Measurements from ENCODE around the gene PAN3. TPM values are rescaled to one million over a fixed set of nuclear protein-coding genes. Genes with fewer than 3 reads are reported as not detected.

Gene PAN3
- total and polyA plus RNA-seq, 2 of the 8 experiments (the other 6 are each of a cell fraction or from before 2014, with no cell fraction given) = 12.7 to 39.3 TPM

DNA sequence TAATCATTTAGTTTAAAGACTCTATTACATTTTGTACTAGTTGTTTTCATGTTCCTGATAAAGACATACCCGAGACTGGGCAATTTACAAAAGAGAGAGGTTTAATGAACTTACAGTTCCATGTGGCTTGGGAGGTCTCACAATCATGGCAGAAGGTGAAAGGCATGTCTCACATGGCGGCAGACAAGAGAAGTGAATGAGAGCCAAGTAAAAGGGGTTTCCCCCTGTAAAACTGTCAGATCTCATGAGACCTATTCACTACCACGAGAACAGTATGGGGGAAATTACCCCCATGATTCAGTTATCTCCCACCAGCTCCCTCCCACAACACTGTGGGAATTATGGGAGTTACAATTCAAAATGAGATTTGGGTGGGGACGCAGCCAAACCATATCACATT, 129.2 kb downstream of the PAN3 start:
- no peak overlapping the region for H2AK5ac ChIP-seq (ENCODE audit: low read depth, low read length)
- H3K79me2 ChIP-seq (ENCODE audit: control insufficient read depth in 1 of 2, insufficient read depth in 2 of 2, low read length in 2 of 2) = no peaks in the 10 kb centered on the region
- H3K79me1 ChIP-seq (ENCODE audit: low read depth, low read length) = no peaks in the 10 kb centered on the region
- no peak overlapping the region for H3K14ac ChIP-seq (ENCODE audit: insufficient read length)
- H2AFZ ChIP-seq (ENCODE audit: low read length) = no peak overlapping the region
- no peak overlapping the region for H4K5ac ChIP-seq (ENCODE audit: insufficient read length, low read depth, low read length)
- no peaks in the 10 kb centered on the region for H4K20me1 ChIP-seq (replicated peaks in 1 of 2; ENCODE audit: control insufficient read depth in 1 of 2, insufficient read depth in 2 of 2, low read length in 2 of 2)
- no peaks in the 10 kb centered on the region for H3K4me1 ChIP-seq (replicated peaks in 1 of 4; ENCODE audit: control insufficient read depth in 3 of 4, insufficient read depth in 4 of 4, low read length in 3 of 4)
- 88% methylated on average over 4 of the region's 4 CpGs; no CpG with 5 or more reads in 1 of the 2 experiments for WGBS, 2 experiments (ENCODE audit: extremely low coverage in 1 of 2, insufficient coverage in 1 of 2, insufficient read length in 1 of 2, insufficient replicate concordance in 2 of 2, low coverage in 1 of 2, low lambda C conversion rate in 2 of 2, missing lambda C conversion rate in 1 of 2)
- no peak overlapping the region for H3K56ac ChIP-seq (replicated peaks; ENCODE audit: insufficient read length, low read depth, low read length)
- no peak overlapping the region for H3K4ac ChIP-seq (replicated peaks; ENCODE audit: insufficient read length, low read depth, low read length)
- no peak overlapping the region for H2BK5ac ChIP-seq (ENCODE audit: low read depth, low read length)
- POLR2A ChIA-PET (ENCODE audit: partially characterized antibody) = no interaction called here
- no peak overlapping the region for H2BK120ac ChIP-seq (replicated peaks; ENCODE audit: low read depth, low read length)
- no peak overlapping the region for H2BK12ac ChIP-seq (ENCODE audit: low read depth, low read length)
- DNase-seq (ENCODE audit: low read depth in 1 of 2, low spot score in 2 of 2) (no peak), FAIRE-seq (peak; percentile 55)
- H4K91ac ChIP-seq (replicated peaks; ENCODE audit: insufficient read length, low read length) = no peak overlapping the region
- H2BK20ac ChIP-seq (ENCODE audit: low read length) = no peak overlapping the region
- no peaks in the 10 kb centered on the region for H3K23me2 ChIP-seq (ENCODE audit: low read depth, low read length)
- no peak overlapping the region for H3K18ac ChIP-seq (ENCODE audit: extremely low read depth, low read length)
- H2BK15ac ChIP-seq (ENCODE audit: low read length) = no peak overlapping the region
- H3K36me3 ChIP-seq (ENCODE audit: control insufficient read depth in 2 of 4, insufficient read depth in 4 of 4, low read length in 3 of 4) = peaks cover 5 to 39% (median 13%) of the 10 kb centered on the region in 4 experiments; a peak in 7 of 8 replicates
- H3K4me3 ChIP-seq (ENCODE audit: extremely low read depth in 1 of 4, insufficient read depth in 2 of 4, low read depth in 3 of 4, low read length in 4 of 4) = no peak overlapping the region
- no peaks in the 10 kb centered on the region for H3K9me3 ChIP-seq (ENCODE audit: insufficient read depth in 2 of 2, low read depth in 1 of 2, low read length in 1 of 2)
- H3K4me2 ChIP-seq (ENCODE audit: insufficient read depth in 1 of 2, low read depth in 2 of 2, low read length in 2 of 2) = no peak overlapping the region
- CTCF ChIA-PET (ENCODE audit: partially characterized antibody) = no interaction called here
- peaks cover 0 to 1% (median 0%) of the 10 kb centered on the region in 4 experiments; a peak in 1 of 7 replicates for H3K27me3 ChIP-seq (replicated peaks in 1 of 4; ENCODE audit: control insufficient read depth in 3 of 4, extremely low read depth in 1 of 4, insufficient read depth in 3 of 4, low read length in 3 of 4)
- no peak overlapping the region for H4K8ac ChIP-seq (ENCODE audit: extremely low read depth, insufficient read depth, low read length)
- no peak overlapping the region for H3K9ac ChIP-seq (replicated peaks in 1 of 4; ENCODE audit: extremely low read depth in 1 of 4, low read depth in 3 of 4, low read length in 3 of 4)
- H3K27ac ChIP-seq (ENCODE audit: low read depth, low read length) = no peak overlapping the region
- H3K23ac ChIP-seq (ENCODE audit: insufficient read length) = no peak overlapping the region
- TF ChIP-seq CREB1 (IDR thresholded peaks at IDR 0.05) (no peak), GABPA (IDR thresholded peaks at IDR 0.05; ENCODE audit: borderline replicate concordance, insufficient read depth, low read length) (no peak), EP300 (IDR thresholded peaks at IDR 0.05; ENCODE audit: borderline replicate concordance in 1 of 2, low read depth in 2 of 2, low read length in 2 of 2) (no peak), POU5F1 (IDR thresholded peaks at IDR 0.05; ENCODE audit: low read depth, low read length) (no peak), CHD2 (IDR thresholded peaks at IDR 0.05; ENCODE audit: low read length) (no peak), SUZ12 (IDR thresholded peaks at IDR 0.05; ENCODE audit: low read length) (no peak), JUND (IDR thresholded peaks at IDR 0.05; ENCODE audit: low read length) (no peak), CEBPB (IDR thresholded peaks at IDR 0.05; ENCODE audit: low read depth, low read length) (no peak), TAF1 (IDR thresholded peaks at IDR 0.05; ENCODE audit: low read depth, low read length) (no peak), CHD1 (IDR thresholded peaks at IDR 0.05; ENCODE audit: low read depth, low read length) (no peak)
- TF ChIP-seq, protein P1, sequence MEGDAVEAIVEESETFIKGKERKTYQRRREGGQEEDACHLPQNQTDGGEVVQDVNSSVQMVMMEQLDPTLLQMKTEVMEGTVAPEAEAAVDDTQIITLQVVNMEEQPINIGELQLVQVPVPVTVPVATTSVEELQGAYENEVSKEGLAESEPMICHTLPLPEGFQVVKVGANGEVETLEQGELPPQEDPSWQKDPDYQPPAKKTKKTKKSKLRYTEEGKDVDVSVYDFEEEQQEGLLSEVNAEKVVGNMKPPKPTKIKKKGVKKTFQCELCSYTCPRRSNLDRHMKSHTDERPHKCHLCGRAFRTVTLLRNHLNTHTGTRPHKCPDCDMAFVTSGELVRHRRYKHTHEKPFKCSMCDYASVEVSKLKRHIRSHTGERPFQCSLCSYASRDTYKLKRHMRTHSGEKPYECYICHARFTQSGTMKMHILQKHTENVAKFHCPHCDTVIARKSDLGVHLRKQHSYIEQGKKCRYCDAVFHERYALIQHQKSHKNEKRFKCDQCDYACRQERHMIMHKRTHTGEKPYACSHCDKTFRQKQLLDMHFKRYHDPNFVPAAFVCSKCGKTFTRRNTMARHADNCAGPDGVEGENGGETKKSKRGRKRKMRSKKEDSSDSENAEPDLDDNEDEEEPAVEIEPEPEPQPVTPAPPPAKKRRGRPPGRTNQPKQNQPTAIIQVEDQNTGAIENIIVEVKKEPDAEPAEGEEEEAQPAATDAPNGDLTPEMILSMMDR (IDR thresholded peaks at IDR 0.05; ENCODE audit: control extremely low read depth in 1 of 3, insufficient read depth in 1 of 3, low read depth in 1 of 3, low read length in 3 of 3) = no peak
- TF ChIP-seq, protein P2, sequence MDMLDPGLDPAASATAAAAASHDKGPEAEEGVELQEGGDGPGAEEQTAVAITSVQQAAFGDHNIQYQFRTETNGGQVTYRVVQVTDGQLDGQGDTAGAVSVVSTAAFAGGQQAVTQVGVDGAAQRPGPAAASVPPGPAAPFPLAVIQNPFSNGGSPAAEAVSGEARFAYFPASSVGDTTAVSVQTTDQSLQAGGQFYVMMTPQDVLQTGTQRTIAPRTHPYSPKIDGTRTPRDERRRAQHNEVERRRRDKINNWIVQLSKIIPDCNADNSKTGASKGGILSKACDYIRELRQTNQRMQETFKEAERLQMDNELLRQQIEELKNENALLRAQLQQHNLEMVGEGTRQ (IDR thresholded peaks at IDR 0.05; ENCODE audit: low read length) = no peak
